MV-4-11 (cell line): ENCODE measurements around the gene HOXC4.
A peak's percentile ranks its signal among the peaks of the same experiment; 100 is the strongest.

Experiments
- DNase-seq: peaks from one replicate; lab custom pipeline; 2025; lab: John Stamatoyannopoulos, UW

HOXC4 gene

GRCh38 chr12:54053751-54054741 lies at the start of gene HOXC4:
Gene HOXC4, plus strand, starts transcription at chr12:54053835. Its CDS starts 88 bp downstream, at chr12:54053923.
- DNase-seq, result no peak

GRCh38 chr12:54004063-54004840 lies 49.4 kb upstream of the HOXC4 start:
- no peak for DNase-seq

DNA sequence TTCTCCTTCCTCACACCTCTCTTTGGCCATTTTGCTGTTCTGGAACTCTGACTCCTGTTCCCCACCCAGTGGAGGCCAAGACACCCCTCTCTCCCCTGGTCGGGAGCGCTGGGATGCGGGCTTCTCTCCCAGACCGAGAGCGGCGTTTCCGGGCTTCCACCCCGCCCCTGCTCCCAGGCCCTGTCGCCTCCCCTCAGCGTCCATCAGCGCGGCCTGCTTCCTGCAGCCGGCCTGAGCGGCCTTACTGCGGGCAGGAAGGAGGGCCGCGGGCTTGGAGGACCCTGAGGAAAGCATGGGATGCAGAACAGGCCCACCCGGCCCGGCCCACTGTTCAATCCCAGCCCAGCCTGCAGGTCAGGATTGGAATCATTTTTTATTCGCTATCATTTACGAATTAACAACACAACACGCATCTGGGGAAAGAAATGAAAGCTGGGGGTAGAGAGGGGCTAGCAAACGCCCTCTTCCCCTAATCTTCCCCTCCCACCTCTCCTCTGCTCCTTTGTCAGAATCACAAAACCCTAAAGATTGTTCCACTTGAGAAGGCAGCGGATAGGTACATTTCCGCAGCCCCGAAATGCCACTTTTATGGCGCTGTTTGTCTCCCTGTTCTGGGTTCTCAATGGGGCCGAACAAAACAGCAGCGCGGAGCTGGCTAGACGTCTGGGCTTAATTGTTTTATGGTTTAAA lies 48.6 kb upstream of the HOXC4 start:
- no peak for DNase-seq

GRCh38 chr12:54005531-54005852 lies 48.1 kb upstream of the HOXC4 start:
- DNase-seq, result no peak

DNA sequence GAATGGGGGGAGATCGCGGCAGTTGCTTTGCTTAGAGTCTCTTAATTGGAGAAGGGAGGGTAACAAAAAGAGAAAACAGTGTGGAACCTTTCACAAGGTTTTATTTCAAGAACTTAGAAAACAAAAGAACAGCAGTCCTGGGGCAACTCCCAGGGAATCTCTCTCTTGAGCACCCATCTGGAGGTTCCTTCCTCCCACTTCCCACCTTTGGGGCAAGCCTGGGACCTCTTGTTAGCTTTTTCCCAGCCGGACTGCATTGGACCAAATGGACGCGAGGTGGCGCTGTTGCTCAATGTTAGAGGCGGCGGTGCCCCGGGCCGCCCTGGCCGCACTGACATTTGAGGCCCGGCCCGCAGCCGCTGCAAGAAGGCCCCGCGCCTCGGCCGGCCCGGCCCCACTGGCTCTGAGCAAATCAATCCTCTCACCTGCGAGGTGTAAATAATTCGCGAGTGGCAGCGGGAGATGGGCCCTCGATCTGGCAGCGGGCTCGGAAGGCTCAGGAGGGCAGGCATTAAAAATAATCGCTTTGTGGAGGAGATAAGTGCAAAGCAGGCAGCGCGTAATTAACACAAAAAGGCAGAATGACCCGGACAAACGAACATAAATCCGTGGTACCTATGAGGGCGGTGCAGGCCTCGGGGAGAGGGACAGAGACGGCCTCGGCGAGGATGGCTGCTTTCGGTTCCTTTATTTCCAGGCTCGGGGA lies 47.6 kb upstream of the HOXC4 start:
- DNase-seq, result peak; percentile 50

DNA sequence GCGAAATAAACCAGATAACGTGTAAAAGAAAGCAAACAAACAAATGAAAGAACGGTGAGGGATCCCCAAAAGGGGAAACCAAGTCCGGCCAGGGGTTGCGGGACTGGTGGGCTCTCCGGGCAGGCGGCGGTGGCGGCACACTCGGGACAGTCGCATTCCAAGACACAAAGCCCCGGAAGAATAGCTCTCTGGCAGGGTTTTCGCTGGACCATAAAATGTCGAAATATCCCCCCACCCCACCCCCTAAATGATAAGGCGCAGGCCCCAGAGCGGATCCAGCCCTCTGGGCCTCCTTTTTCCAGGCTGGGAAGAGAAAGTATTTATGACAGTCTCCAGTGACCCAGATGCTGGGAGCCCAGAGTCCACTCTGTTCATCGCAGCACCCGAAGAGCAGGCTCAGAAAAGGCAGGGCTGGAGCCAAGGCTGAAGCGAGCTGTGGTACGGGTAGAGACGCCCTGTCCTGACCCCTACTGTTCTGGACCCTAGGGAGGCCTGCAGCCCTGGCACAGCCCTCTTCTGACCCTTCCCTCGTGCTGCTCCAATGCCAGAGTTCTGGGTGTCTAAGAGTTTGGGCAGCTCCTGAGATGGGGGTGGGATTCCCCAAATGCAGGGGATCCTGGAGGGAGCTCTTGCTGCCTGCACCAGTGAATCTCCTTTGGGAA lies 46.9 kb upstream of the HOXC4 start:
- DNase-seq, result no peak

GRCh38 chr12:54007538-54008259 lies 45.9 kb upstream of the HOXC4 start:
- no peak for DNase-seq

GRCh38 chr12:54008260-54008552 lies 45.4 kb upstream of the HOXC4 start:
- DNase-seq, result no peak

DNA sequence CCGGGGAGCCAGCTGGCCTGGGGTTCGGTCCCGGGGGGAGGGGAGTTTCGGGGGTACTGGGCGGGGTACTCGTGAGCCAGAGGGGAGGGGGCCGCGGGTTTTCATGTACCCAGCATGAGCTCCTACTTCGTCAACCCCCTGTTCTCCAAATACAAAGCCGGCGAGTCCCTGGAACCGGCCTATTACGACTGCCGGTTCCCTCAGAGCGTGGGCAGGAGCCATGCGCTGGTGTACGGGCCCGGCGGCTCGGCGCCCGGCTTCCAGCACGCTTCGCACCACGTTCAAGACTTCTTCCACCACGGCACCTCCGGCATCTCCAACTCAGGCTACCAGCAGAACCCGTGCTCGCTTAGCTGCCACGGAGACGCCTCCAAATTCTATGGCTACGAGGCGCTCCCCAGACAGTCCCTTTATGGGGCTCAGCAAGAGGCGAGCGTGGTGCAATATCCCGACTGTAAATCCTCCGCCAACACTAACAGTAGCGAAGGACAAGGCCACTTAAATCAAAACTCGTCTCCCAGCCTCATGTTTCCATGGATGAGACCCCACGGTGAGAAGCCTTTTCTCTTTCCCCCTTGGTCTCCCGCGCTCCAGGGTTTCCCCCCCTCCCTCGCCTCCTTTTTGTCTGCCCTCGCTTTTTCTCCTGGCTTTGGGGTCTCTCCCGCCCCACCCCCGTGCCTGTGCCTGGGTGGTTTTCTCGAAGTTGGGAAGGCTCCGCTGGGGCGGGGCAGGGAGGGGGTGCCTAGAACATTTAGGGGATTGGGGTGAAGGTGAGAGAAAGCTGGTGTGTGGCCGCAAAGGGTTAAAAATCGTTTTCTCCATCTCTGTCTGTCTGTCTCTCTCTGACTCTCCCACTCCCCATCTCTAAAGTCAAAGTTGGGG lies 44.2 kb upstream of the HOXC4 start:
- peak; percentile 8 for DNase-seq

DNA sequence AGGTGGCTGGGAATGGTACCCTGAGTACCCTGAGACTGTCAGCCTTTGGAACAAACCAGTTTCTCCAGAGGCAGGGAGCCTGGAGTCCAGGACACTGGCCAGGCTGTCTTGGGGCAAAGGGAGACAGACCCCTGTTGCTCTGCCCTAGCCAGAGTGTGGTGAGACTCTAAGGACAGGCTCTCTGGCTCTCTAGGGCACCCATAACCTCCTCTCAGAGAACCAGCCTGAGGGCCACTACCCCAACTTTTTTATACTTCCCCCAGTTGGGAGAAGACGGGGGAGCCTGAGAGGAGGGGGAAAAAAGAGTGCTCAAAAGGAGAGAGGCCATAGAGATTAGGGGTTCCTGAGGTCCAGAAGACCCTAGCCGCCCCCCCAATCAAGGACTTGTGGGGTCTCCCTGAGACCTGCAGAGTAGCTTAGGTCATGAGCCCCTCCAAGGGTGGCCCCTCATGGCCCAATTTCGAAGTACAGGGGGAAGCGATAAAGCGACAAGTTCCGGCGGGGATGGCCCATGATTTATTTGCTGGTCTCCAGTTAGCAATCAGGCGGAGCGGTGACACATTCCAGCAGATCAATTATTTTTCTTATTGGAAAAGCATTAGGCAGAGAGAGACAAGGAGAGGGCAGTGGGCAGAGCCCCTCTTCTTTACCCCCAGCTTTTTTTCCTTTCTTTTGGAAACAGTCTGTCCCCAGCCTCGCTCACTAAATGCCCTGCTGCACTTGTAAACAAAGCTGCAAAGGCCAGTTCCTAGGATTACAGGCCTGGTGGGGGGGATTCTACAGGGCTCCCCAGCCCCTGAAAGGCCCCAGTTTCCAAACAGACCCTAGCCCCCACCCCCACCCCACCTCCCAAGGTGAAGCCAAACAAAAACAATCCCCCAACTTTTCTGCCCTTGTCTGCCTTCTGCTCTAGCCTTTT lies 43.3 kb upstream of the HOXC4 start:
- DNase-seq, result no peak

DNA sequence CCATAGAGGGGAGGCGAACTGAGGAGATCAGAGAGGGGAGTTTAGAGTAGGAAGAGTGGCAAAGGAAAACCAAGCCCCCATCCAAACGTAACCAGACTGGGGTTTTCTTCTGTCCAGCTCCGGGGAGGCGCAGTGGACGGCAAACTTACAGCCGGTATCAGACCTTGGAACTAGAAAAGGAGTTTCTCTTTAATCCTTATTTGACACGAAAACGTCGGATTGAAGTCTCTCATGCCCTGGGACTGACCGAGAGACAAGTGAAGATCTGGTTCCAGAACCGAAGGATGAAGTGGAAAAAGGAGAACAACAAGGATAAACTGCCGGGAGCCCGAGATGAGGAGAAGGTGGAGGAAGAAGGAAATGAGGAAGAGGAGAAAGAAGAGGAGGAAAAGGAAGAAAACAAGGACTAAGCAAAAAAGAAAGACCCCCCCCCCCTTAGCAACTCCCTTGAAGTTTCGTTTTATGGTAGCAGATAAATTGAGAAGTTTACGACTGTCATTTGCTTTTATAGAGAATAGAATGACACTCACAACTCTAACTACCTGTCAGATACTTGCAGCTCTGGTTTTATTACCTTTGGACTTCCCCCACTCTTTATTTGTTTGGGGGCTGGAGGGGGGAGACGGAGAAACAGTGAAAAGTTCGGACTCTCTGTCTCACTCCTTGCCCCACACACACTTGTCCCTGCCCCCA lies 42.5 kb upstream of the HOXC4 start:
- DNase-seq, result no peak

DNA sequence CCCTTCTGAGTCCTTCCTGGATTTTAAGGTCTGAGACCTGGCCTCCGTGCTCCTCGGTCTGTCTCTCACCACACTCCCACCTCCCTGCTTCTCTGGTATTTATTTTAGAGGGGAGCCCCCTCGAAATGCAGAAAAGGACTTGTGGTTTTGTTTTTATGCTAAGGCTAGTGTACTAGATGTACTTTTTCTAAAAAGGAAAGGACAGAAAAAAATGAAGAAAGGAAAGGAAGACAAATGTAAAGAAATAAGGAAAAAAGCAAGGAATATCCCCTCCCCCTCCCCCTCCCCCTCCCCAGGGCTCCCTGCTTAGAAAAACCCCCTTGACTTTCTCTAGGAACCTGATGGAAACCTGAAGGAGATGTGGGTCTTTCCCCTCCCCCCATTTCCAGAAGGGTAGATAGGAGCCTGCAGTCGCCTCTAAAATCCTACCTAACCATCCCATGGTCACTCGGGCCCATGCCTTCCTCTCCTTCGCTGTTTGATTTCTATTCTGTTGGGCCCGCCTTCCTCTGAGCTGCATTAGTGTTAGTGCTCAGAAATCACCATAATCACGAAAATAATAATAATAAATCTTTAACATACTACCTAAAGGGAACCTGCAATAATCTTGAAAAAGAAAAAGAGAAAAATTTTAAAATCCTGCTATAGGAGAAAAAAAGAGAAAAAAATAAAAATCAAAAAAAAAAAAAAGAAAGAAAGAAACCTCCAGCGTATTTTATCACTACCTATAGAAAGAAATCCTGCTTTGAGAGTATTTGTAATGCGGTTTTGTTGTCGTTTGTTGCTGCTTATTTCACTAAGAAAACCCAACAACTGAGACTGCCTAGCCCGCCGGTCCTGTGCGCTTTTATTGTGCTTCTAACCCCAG lies 41.7 kb upstream of the HOXC4 start:
- DNase-seq, result no peak

- DNase-seq, result no peak
Observed at GRCh38 chr12:54012631-54013409, 40.8 kb upstream of the HOXC4 start.

DNA sequence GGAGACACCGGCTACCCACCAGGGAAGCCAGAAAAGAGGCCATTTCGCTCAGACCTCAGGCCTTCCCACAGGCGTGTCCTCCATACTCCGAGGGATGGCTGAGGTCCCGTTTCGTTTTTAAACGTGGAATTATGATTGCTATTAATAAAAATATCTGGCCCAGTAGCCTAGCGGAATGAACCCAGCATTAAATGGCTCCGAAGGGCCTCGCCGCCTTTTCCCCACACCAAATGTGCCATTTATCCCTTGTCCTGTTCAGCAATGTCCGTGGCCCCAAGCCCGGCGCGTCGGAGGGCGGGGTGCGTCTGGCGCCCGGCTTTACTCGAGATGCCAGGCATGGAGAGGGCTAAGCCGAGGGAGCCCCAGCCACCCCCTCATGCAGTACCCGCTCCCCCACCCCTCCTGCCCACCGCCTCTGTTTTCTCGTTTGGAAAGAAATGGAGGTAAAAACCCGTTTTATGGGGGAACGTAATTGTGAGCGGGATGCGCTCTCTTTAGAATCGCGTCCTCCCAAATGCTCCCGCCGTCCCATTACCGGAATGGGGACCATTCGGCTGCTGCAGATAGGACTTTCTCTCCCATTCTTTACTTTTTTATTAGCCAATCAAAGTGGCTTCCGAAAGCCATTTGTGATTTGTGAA lies 39.1 kb upstream of the HOXC4 start:
- no peak for DNase-seq

- no peak for DNase-seq
Observed at GRCh38 chr12:54015018-54015931, 38.4 kb upstream of the HOXC4 start.
